D721Med (cell line): ENCODE measurements around the gene CHMP3.
"Not testable (repeated sequence)": the region's sequence is repeated elsewhere in the genome, so short reads cannot be mapped to it uniquely, and the experiment has no call there.

Experiments
- DNase-seq: peaks from one replicate; pipeline ENCODE4 v3.0.0; 2011; ENCODE audit warnings: low spot score; ENCODE audit not compliant: insufficient read length
- FAIRE-seq: peaks from 2 replicates; lab custom pipeline; 2011; peaks lifted over from hg19 to GRCh38; lab: Jason Lieb, UNC
- CTCF ChIP-seq: IDR thresholded peaks from 2 replicates; pipeline ENCODE4 v1.5.1; 2012; ENCODE audit warnings: mild to moderate bottlenecking, control low read depth; ENCODE audit not compliant: insufficient read depth; ENCODE audit errors: missing control alignments

Gene CHMP3

GRCh38 chr2:86498468-86499260 lies 64.6 kb downstream of the CHMP3 start:
- TF ChIP-seq CTCF, result no peak
- DNase-seq, result no peak
- no peak for FAIRE-seq

- not testable (repeated sequence) for DNase-seq, FAIRE-seq
Measured at GRCh38 chr2:86496391-86496790, 66.9 kb downstream of the CHMP3 start.

GRCh38 chr2:86492048-86492453 lies 71.2 kb downstream of the CHMP3 start:
- no peak for DNase-seq
- TF ChIP-seq CTCF, result no peak
- no peak for FAIRE-seq

GRCh38 chr2:86491088-86491487 lies 72.2 kb downstream of the CHMP3 start:
- DNase-seq (no peak), FAIRE-seq (no peak)
- TF ChIP-seq CTCF, result no peak

GRCh38 chr2:86490245-86490644 lies 73.0 kb downstream of the CHMP3 start:
- DNase-seq (no peak), FAIRE-seq (no peak)
- no peak for TF ChIP-seq CTCF

GRCh38 chr2:86489542-86489941 lies 73.7 kb downstream of the CHMP3 start:
- DNase-seq, result no peak
- no peak for TF ChIP-seq CTCF
- FAIRE-seq, result no peak

GRCh38 chr2:86488561-86489250 lies 74.5 kb downstream of the CHMP3 start:
- TF ChIP-seq CTCF, result no peak
- DNase-seq (no peak), FAIRE-seq (no peak)
